ENCODE data around the gene RIPK4.

- no peak for TF ChIP-seq CTCF (IDR thresholded peaks at IDR 0.05; ENCODE audit: insufficient read depth, low read depth, low read length)
- no peak for TF ChIP-seq EZH2 (IDR thresholded peaks at IDR 0.05; ENCODE audit: insufficient read depth, low read length)
Measured at GRCh38 chr21:41802684-41803083, 35.8 kb upstream of the RIPK4 start.
